Adipocyte (in vitro differentiated cells): Measurements from ENCODE around the gene SPRYD3.

ENCODE experiments used
- DNase-seq: peaks from one replicate; pipeline ENCODE4 v3.0.0-alpha.2; 2015; ENCODE audit warnings: low read depth
- H3K27me3 ChIP-seq: replicated peaks from 2 replicates; pipeline ENCODE4 v1.7.0; 2013; ENCODE audit warnings: mild to moderate bottlenecking, low read length, moderate library complexity; ENCODE audit not compliant: control insufficient read depth, insufficient read depth
- H3K36me3 ChIP-seq: 2 replicates; pipeline ENCODE4 v1.7.0; 2013; ENCODE audit warnings: low read length, mild to moderate bottlenecking, moderate library complexity; ENCODE audit not compliant: control insufficient read depth, insufficient read depth, severe bottlenecking
- H3K4me1 ChIP-seq: 2 replicates; pipeline ENCODE4 v1.7.0; 2013; ENCODE audit warnings: mild to moderate bottlenecking, low read length, moderate library complexity; ENCODE audit not compliant: control insufficient read depth, insufficient read depth
- H3K4me3 ChIP-seq: 2 replicates; pipeline ENCODE4 v1.7.0; 2013; ENCODE audit warnings: mild to moderate bottlenecking, low read length, moderate library complexity
- H3K9ac ChIP-seq: 2 replicates; pipeline ENCODE4 v1.7.0; 2013; ENCODE audit warnings: mild to moderate bottlenecking, low read length, moderate library complexity
- H3K9me3 ChIP-seq: 2 replicates; pipeline ENCODE4 v1.7.0; 2013; ENCODE audit warnings: mild to moderate bottlenecking, low read length, moderate library complexity; ENCODE audit not compliant: control insufficient read depth

The SPRYD3 gene

DNA sequence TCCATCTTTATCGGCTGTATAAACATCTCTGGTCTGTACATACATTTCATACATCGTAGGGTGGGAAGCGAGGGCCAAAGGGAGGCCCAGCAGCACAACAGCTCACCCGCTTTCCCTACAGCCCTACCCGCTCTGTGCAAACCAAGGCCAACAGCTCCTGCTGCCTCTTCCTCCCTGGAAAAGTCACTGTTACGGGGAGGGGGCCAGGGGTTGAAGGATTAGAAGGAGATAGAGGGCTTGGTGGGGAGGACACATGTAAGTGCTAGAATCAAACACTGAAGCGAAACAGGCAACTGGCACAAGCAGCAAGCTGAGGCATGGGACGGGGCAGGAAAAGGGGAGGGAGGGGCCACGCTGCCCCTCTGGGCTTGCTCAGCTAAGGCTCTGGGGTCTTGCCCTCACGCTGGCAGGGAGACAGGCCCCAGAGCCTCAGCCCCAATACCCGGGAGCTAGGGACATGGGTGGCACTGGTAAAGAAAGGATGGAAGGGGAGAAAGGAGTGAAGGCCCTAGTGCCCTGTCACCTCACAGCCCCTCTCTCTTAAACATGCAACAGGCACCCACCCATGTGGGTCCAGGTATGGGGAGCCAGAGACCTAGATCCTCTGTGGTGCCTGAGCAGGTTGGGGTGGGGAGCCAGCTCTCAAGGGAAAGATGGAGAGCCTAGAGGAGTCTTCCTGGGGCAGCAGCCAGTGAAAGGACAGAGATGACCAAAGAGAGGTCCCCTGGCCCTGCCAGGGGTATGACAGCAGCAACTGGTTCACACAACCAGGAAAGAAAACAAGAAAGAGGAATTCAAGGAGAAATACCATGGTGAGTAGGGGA lies 14.4 kb downstream of the SPRYD3 start:
- Histone ChIP-seq H3K4me1 (peaks cover 83% of the 10 kb centered on the region), H3K36me3 (peaks cover 45% of the 10 kb centered on the region), H3K9me3 (no peaks in the 10 kb centered on the region), H3K27me3 (no peaks in the 10 kb centered on the region), H3K9ac (peak overlapping the region; percentile 89), H3K4me3 (no peak overlapping the region)
- DNase-seq: no peak

DNA sequence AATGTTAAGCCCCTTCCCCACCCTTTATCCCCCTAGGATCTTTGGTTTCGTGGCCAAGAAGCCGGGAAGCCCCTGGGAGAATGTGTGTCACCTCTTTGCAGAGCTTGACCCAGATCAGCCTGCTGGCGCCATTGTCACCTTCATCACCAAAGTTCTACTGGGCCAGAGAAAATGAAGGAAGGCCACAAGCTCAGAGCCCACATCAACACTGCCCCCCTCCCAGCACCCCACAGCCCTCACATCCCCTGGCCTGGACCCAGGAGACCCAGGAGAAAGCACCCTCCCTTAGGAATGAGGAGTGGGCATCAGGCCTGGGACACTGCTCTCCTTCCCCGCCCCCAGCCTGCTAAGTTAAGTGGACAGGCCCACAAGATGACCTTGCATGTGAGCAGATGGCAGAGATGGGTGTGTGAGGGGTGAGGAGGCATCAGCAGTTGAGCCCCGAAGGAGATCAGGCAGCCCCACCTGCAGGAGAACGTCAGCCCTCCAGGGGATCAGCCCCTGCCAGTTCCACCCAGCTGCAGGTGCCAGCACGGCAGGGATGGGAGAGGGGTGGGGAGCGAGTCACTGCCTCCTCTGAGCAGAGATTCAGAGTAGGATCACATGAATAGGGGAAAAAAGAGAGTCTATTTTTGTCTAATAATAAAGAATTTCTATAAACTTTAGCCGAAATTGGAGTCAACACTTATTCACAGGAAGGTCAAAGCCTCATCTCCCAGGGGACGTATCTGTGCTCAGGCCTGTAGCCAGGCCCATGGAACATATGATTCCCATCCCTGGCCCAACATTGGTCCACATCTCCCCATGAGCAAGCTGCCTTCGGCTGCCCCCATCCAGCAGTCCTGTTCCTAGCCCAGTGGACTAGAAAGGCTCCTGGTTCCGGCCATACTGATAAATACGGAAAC lies 15.2 kb downstream of the SPRYD3 start:
- Histone ChIP-seq H3K4me3 (no peak overlapping the region), H3K4me1 (peaks cover 74% of the 10 kb centered on the region), H3K36me3 (peaks cover 53% of the 10 kb centered on the region), H3K9me3 (no peaks in the 10 kb centered on the region), H3K27me3 (no peaks in the 10 kb centered on the region), H3K9ac (peak overlapping the region; percentile 89)
- DNase-seq: peak; percentile 72

DNA sequence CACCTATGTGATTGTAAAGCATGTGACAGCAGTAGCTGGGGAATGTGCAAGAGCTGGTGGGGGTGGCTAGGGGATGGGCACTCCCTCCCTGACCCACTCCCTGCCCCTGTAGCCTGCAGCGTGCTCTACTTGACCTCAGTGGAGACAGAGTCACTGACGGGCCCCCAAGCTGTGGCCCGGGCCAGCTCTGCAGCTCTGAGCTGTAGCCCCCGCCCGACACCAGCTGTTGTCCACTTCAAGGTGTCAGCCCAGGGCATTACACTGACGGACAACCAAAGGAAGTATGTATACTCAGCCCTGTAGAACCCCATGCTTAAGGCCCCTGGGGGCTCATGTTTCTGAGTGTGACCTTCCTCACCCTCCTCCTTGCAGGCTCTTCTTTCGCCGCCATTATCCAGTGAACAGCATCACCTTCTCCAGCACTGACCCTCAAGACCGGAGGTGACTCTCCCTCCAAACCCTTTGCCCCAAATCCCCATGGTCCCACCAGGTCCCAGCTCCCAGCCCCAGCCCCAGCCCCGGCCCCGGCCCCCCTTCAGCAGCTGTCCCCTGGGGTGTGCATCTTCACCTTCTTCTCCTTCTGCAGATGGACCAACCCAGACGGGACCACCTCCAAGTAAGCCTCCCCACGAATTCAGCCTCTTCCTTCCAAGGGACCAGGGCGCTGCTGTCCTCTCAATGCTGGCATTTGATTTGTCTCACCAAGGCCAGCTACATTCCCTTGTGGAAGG lies 16.0 kb downstream of the SPRYD3 start:
- Histone ChIP-seq H3K4me3 (no peak overlapping the region), H3K9ac (peak overlapping the region; percentile 89), H3K9me3 (no peaks in the 10 kb centered on the region), H3K27me3 (no peaks in the 10 kb centered on the region), H3K36me3 (peaks cover 60% of the 10 kb centered on the region), H3K4me1 (peaks cover 67% of the 10 kb centered on the region)
- no peak for DNase-seq

DNA sequence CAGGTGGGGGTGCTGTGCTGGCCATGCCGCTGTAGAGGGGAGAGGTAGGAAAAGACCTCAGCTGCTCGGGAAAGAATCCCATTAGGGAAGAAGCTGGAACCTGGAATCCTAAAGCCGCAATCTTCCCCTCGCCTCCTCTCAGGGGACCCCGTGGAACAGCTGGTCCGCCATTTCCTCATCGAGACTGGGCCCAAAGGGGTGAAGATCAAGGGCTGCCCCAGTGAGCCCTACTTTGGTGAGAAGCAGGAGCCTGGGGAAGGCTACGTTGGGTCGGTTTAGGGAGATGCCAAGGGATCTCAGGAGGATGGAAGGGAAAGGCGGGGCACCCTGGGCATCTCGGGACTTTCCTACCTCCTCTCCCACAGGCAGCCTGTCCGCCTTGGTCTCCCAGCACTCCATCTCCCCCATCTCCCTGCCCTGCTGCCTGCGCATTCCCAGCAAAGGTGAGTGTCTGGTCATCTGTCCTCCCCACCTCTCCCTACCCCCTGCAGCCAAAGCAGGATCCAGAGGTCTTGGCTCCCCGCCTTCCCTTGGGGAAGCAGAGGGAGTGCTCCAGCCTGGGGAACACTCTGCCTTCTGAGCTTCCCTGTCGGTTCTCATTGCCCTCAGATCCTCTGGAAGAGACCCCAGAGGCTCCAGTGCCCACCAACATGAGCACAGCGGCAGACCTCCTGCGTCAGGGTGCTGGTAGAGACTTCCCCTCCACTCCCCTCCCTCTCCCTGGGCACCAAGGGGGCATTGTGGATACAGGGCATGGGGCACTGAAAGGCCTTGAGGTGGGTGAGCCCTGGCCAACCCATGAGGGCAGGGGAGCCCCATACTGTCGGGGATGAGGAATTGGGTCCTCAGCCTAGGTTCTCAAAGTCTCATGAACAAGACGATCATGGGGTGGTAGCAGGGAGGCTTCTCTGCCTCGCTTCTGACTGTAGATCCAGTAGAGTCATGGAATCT lies 16.9 kb downstream of the SPRYD3 start:
- Histone ChIP-seq H3K36me3 (peaks cover 69% of the 10 kb centered on the region), H3K4me1 (peaks cover 63% of the 10 kb centered on the region), H3K9me3 (no peaks in the 10 kb centered on the region), H3K27me3 (no peaks in the 10 kb centered on the region), H3K9ac (peak overlapping the region; percentile 59), H3K4me3 (no peak overlapping the region)
- DNase-seq: no peak

DNA sequence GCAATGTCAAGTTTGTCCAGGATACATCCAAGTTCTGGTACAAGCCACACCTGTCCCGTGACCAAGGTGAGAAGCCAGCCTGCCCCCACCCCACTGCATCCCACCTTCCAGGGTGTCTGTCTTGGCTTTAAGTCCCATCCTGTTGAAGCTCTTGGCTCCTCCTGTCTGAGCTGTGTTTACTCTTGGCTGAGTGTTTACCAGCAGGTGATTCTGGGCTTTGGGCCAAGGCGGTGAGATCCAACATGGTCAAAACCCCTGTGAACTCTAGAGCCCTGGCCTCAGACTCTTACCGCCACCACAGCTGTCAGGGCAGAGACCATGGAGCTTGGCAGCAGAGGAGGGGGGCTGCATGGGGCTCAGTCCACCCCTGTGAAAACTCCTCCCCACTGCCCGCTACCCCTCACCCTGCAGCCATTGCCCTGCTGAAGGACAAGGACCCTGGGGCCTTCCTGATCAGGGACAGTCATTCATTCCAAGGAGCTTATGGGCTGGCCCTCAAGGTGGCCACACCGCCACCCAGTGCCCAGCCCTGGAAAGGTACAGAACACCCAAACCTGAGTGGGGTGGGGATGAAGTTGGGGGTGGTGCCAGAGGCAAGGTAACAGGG lies 17.7 kb downstream of the SPRYD3 start:
- H3K27me3 ChIP-seq: no peaks in the 10 kb centered on the region
- DNase-seq: no peak

DNA sequence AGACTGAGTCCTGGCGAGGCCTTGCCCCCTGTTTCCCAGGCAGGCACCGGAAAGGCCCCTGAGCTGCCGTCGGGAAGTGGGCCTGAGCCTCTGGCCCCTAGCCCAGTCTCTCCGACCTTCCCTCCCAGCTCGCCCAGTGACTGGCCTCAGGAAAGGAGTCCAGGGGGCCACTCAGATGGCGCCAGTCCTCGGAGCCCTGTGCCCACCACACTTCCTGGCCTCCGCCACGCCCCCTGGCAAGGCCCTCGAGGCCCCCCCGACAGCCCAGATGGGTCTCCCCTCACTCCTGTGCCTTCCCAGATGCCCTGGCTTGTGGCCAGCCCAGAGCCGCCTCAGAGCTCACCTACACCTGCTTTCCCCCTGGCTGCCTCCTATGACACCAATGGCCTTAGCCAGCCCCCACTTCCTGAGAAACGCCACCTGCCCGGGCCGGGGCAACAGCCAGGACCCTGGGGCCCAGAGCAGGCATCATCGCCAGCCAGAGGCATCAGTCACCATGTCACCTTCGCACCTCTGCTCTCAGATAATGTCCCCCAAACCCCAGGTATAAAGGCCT lies 18.4 kb downstream of the SPRYD3 start:
- Histone ChIP-seq H3K4me3 (no peak overlapping the region), H3K9ac (peak overlapping the region; percentile 59), H3K27me3 (no peaks in the 10 kb centered on the region), H3K4me1 (peaks cover 60% of the 10 kb centered on the region), H3K9me3 (no peaks in the 10 kb centered on the region), H3K36me3 (peaks cover 84% of the 10 kb centered on the region)
- no peak for DNase-seq

More for the DNA sequence above, 17.7 kb downstream of the SPRYD3 start:
- peaks cover 60% of the 10 kb centered on the region for H3K4me1 ChIP-seq
- H3K9ac ChIP-seq: peak overlapping the region; percentile 59
- no peaks in the 10 kb centered on the region for H3K9me3 ChIP-seq
- peaks cover 77% of the 10 kb centered on the region for H3K36me3 ChIP-seq
- no peak overlapping the region for H3K4me3 ChIP-seq

DNA sequence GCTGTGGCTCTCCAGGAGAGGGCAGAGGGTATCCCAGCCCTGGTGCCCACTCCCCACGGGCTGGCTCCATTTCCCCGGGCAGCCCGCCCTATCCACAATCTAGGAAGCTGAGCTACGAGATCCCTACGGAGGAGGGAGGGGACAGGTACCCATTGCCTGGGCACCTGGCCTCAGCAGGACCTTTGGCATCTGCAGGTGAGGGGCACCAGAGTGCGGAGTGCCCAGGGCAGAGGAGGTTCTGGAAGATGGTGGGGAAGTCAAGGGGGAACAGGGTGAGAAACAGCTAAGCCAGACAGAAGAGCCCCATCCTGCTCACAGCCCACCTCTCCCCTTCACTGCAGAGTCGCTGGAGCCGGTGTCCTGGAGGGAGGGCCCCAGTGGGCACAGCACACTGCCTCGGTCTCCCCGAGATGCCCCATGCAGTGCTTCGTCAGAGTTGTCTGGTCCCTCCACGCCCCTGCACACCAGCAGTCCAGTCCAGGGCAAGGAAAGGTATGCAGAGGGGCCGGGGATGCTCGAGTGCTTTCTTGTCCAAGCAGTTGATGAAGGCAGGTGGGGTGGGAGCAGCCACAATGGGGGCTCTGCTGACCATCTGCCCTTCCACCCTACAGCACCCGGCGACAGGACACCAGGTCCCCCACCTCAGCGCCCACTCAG lies 19.0 kb downstream of the SPRYD3 start:
- H3K4me3 ChIP-seq: no peak overlapping the region
- H3K27me3 ChIP-seq: no peaks in the 10 kb centered on the region
- H3K9ac ChIP-seq: peak overlapping the region; percentile 59
- no peaks in the 10 kb centered on the region for H3K9me3 ChIP-seq
- H3K36me3 ChIP-seq: peaks cover 85% of the 10 kb centered on the region
- no peak for DNase-seq
- peaks cover 60% of the 10 kb centered on the region for H3K4me1 ChIP-seq

DNA sequence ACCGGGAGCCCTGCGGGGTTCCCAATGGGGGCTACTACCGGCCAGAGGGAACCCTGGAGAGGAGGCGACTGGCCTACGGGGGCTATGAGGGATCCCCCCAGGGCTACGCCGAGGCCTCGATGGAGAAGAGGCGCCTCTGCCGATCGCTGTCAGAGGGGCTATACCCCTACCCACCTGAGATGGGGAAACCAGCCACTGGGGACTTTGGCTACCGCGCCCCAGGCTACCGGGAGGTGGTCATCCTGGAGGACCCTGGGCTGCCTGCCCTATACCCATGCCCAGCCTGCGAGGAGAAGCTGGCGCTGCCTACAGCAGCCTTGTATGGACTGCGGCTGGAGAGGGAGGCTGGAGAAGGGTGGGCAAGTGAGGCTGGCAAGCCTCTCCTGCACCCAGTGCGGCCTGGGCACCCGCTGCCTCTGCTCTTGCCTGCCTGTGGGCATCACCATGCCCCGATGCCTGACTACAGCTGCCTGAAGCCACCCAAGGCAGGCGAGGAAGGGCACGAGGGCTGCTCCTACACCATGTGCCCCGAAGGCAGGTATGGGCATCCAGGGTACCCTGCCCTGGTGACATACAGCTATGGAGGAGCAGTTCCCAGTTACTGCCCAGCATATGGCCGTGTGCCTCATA lies 19.6 kb downstream of the SPRYD3 start:
- H3K27me3 ChIP-seq: no peaks in the 10 kb centered on the region
- no peak overlapping the region for H3K4me3 ChIP-seq
- no peaks in the 10 kb centered on the region for H3K9me3 ChIP-seq
- no peak for DNase-seq
- H3K4me1 ChIP-seq: peaks cover 58% of the 10 kb centered on the region
- H3K36me3 ChIP-seq: peaks cover 89% of the 10 kb centered on the region
- H3K9ac ChIP-seq: peak overlapping the region; percentile 59

DNA sequence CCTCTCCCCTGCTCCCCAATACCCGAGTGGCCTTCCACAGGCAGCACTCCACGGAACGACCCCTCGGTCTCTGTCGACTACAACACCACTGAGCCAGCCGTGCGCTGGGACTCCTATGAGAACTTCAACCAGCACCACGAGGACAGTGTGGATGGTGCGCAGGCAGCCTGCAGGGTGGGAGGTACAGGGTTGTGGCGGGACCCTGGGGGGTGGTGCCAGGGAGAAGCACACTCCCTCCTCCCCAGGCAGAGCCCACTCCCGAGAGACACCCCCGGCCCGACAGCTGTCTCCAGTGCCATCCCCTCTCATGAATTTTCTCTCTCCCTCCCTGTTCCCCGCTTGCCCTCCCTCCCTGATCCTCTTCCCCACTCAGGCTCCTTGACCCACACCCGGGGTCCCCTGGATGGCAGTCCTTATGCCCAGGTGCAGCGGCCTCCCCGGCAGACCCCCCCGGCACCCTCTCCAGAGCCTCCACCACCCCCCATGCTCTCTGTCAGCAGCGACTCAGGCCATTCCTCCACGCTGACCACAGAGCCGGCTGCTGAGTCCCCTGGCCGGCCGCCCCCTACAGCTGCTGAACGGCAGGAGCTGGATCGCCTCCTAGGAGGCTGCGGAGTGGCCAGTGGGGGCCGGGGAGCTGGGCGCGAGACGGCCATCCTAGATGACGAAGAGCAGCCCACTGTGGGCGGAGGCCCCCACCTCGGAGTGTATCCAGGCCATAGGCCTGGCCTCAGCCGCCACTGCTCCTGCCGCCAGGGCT lies 20.3 kb downstream of the SPRYD3 start:
- no peaks in the 10 kb centered on the region for H3K9me3 ChIP-seq
- no peaks in the 10 kb centered on the region for H3K27me3 ChIP-seq
- H3K4me1 ChIP-seq: peaks cover 56% of the 10 kb centered on the region
- peak overlapping the region; percentile 59 for H3K9ac ChIP-seq
- no peak overlapping the region for H3K4me3 ChIP-seq
- H3K36me3 ChIP-seq: peaks cover 91% of the 10 kb centered on the region
- no peak for DNase-seq
